H1 (cell line): ENCODE results near the gene ZNHIT3.
"Not testable (repeated sequence)": the region's sequence is repeated elsewhere in the genome, so short reads cannot be mapped to it uniquely, and the experiment has no call there.

ENCODE experiments used
- ATF2 ChIP-seq: IDR thresholded peaks from 2 replicates; pipeline ENCODE4 v1.6.1; 2012; ENCODE audit warnings: low read length, inconsistent platforms
- CTCF ChIP-seq, 3 experiments: IDR thresholded peaks; 1 replicate in 2 of 3; 2 replicates in 1 of 3; pipeline versions ENCODE4 v1.5.1 to v1.6.1; 2011; ENCODE audit warnings: low read length in 3 of 3, mild to moderate bottlenecking in 3 of 3, inconsistent platforms in 2 of 3, low read depth in 1 of 3, moderate library complexity in 1 of 3; ENCODE audit not compliant: insufficient read depth in 1 of 3; ENCODE audit errors: control extremely low read depth in 1 of 3
- JUND ChIP-seq: IDR thresholded peaks from 2 replicates; pipeline ENCODE4 v1.6.1; 2011; ENCODE audit warnings: mild to moderate bottlenecking, improper control_type of control experiment, low read length
- MAFK ChIP-seq: IDR thresholded peaks from 2 replicates; pipeline ENCODE4 v1.6.1; 2012; ENCODE audit warnings: low read depth, mild to moderate bottlenecking, improper control_type of control experiment, low read length
- NRF1 ChIP-seq: IDR thresholded peaks from 2 replicates; pipeline ENCODE4 v1.6.1; 2011; ENCODE audit warnings: mild to moderate bottlenecking, low read depth, low read length, improper control_type of control experiment
- POLR2A ChIP-seq, 2 experiments: IDR thresholded peaks; 1 replicate in 1 of 2; 2 replicates in 1 of 2; pipeline ENCODE4 v1.6.1; 2011; ENCODE audit warnings: low read depth in 2 of 2, low read length in 2 of 2, mild to moderate bottlenecking in 2 of 2; ENCODE audit errors: control extremely low read depth in 1 of 2
- POLR2AphosphoS5 ChIP-seq: IDR thresholded peaks from 2 replicates; pipeline ENCODE4 v1.6.1; 2011; ENCODE audit warnings: low read depth, low read length
- RFX5 ChIP-seq: IDR thresholded peaks from 2 replicates; pipeline ENCODE4 v1.6.1; 2011; ENCODE audit warnings: low read depth, low read length, improper control_type of control experiment, borderline replicate concordance
- TAF1 ChIP-seq: IDR thresholded peaks from 2 replicates; pipeline ENCODE4 v1.6.1; 2011; ENCODE audit warnings: mild to moderate bottlenecking, low read depth, low read length
- TCF12 ChIP-seq: IDR thresholded peaks from 2 replicates; pipeline ENCODE4 v1.6.1; 2011; ENCODE audit warnings: low read depth, mild to moderate bottlenecking, low read length

GRCh38 chr17:36441792-36442191 is 44.7 kb upstream of the ZNHIT3 start:
- TF ChIP-seq CTCF (IDR thresholded peaks at IDR 0.05; ENCODE audit: control extremely low read depth in 1 of 3, insufficient read depth in 1 of 3, low read depth in 1 of 3, low read length in 3 of 3); TAF1; NRF1; POLR2AphosphoS5; MAFK; ATF2; POLR2A (IDR thresholded peaks at IDR 0.05; ENCODE audit: control extremely low read depth in 1 of 2, low read depth in 2 of 2, low read length in 2 of 2); RFX5; TCF12; JUND: not testable (repeated sequence)
